ENCODE measurements around the gene POLDIP2. TPM values are rescaled to one million over a fixed set of nuclear protein-coding genes. Genes with fewer than 3 reads are reported as not detected.

The POLDIP2 gene
- total and polyA plus RNA-seq, 9 donors = 37.4 to 110 (median 59.6) TPM

GRCh38 chr17:28404812-28405570 is 47.7 kb upstream of the POLDIP2 start:
- peak in 4 of 5 donors; percentile 12 to 59 (median 43) for DNase-seq
- H3K36me3 ChIP-seq = no peaks in the 10 kb centered on the region
- H3K27me3 ChIP-seq = no peaks in the 10 kb centered on the region
- peaks cover 7% of the 10 kb centered on the region for H3K4me1 ChIP-seq (ENCODE audit: insufficient read depth)
- peak overlapping the region; percentile 88 for H3K4me3 ChIP-seq
- H3K27ac ChIP-seq = no peak overlapping the region
- intact Hi-C loops (cut with DNase I) = no loop called here
- TF ChIP-seq EP300 (IDR thresholded peaks at IDR 0.05) (no peak), POLR2A (IDR thresholded peaks at IDR 0.05) (no peak), CTCF (IDR thresholded peaks at IDR 0.05) (no peak)
- no peaks in the 10 kb centered on the region for H3K9me3 ChIP-seq
- WGBS, 3 donors = 9 to 21% (median 11%) methylated on average over 33 of the region's 33 CpGs

- peak in 1 of 5 donors; percentile 24 for DNase-seq
- Histone ChIP-seq H3K4me3 (no peak overlapping the region), H3K36me3 (no peaks in the 10 kb centered on the region), H3K27me3 (no peaks in the 10 kb centered on the region), H3K9me3 (no peaks in the 10 kb centered on the region), H3K27ac (no peak overlapping the region), H3K4me1 (ENCODE audit: insufficient read depth) (peaks cover 7% of the 10 kb centered on the region)
- no peak for TF ChIP-seq EP300 (IDR thresholded peaks at IDR 0.05)
- no peak for TF ChIP-seq CTCF (IDR thresholded peaks at IDR 0.05)
- no peak for TF ChIP-seq POLR2A (IDR thresholded peaks at IDR 0.05)
- 82 to 89% (median 89%) methylated on average over 5 of the region's 5 CpGs for WGBS, 3 donors
- intact Hi-C loops (cut with DNase I) = no loop called here
Observed at GRCh38 chr17:28404461-28404811, 47.1 kb upstream of the POLDIP2 start.

- no peaks in the 10 kb centered on the region for H3K9me3 ChIP-seq
- no peak overlapping the region for H3K4me3 ChIP-seq
- no peaks in the 10 kb centered on the region for H3K36me3 ChIP-seq
- H3K27ac ChIP-seq = no peak overlapping the region
- no peak for DNase-seq
- H3K4me1 ChIP-seq (ENCODE audit: insufficient read depth) = peaks cover 7% of the 10 kb centered on the region
- H3K27me3 ChIP-seq = no peaks in the 10 kb centered on the region
- TF ChIP-seq CTCF (IDR thresholded peaks at IDR 0.05) (no peak), EP300 (IDR thresholded peaks at IDR 0.05) (no peak), POLR2A (IDR thresholded peaks at IDR 0.05) (no peak)
- 86 to 89% (median 89%) methylated on average over 2 of the region's 2 CpGs for WGBS, 3 donors
- intact Hi-C loops (cut with DNase I) = no loop called here
Observed at GRCh38 chr17:28404007-28404406, 46.7 kb upstream of the POLDIP2 start.

GRCh38 chr17:28402844-28403243 is 45.5 kb upstream of the POLDIP2 start:
- DNase-seq = peak in 1 of 5 donors; percentile 5
- WGBS, 3 donors = 87 to 89% (median 87%) methylated on average over 6 of the region's 6 CpGs
- intact Hi-C loops (cut with DNase I) = no loop called here
- no peak overlapping the region for H3K27ac ChIP-seq
- H3K27me3 ChIP-seq = no peaks in the 10 kb centered on the region
- H3K36me3 ChIP-seq = no peaks in the 10 kb centered on the region
- H3K4me3 ChIP-seq = no peak overlapping the region
- H3K4me1 ChIP-seq (ENCODE audit: insufficient read depth) = peaks cover 7% of the 10 kb centered on the region
- H3K9me3 ChIP-seq = no peaks in the 10 kb centered on the region
- no peak for TF ChIP-seq EP300 (IDR thresholded peaks at IDR 0.05)
- no peak for TF ChIP-seq CTCF (IDR thresholded peaks at IDR 0.05)
- no peak for TF ChIP-seq POLR2A (IDR thresholded peaks at IDR 0.05)

All from ovary (tissue), 9 donors.